ENCODE data around the gene TSEN2. TPM values are rescaled to one million over a fixed set of nuclear protein-coding genes. Genes with fewer than 3 reads are reported as not detected.

Gene TSEN2
- polyA plus RNA-seq, 2 of the 4 experiments (the other 2 are of a cell fraction) = 24.9 to 33.1 TPM

GRCh38 chr3:12556690-12557472, 72.6 kb downstream of the TSEN2 start, which contains the start of gene MKRN2 (continued):
- TF ChIP-seq E2F6 (IDR thresholded peaks at IDR 0.05; ENCODE audit: borderline replicate concordance, low read depth) = peak; percentile 55; the same call in 1 of the 2 replicates
- TF ChIP-seq, protein P1, sequence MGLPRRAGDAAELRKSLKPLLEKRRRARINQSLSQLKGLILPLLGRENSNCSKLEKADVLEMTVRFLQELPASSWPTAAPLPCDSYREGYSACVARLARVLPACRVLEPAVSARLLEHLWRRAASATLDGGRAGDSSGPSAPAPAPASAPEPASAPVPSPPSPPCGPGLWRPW (IDR thresholded peaks at IDR 0.05) = no peak
- TF ChIP-seq EHF (CRISPR knock-in tag; IDR thresholded peaks at IDR 0.05) = no peak
- no peak for TF ChIP-seq SREBF2 (IDR thresholded peaks at IDR 0.05)
- TF ChIP-seq HEYL (CRISPR knock-in tag; IDR thresholded peaks at IDR 0.05) = no peak
- TF ChIP-seq POLR2A (IDR thresholded peaks at IDR 0.05; ENCODE audit: low read length) = peak; percentile 98
- TF ChIP-seq JUNB (IDR thresholded peaks at IDR 0.05) = no peak
- TF ChIP-seq ATOH8 (CRISPR knock-in tag; IDR thresholded peaks at IDR 0.05; ENCODE audit: low read depth) = no peak
- TF ChIP-seq ZFP36 (IDR thresholded peaks at IDR 0.05; ENCODE audit: borderline replicate concordance, partially characterized antibody) = no peak
- TF ChIP-seq PHF8 (IDR thresholded peaks at IDR 0.05; ENCODE audit: borderline replicate concordance, low read depth) = peak; percentile 95
- TF ChIP-seq FOSL2 (IDR thresholded peaks at IDR 0.05) = no peak
- peak; percentile 44; the same call in 1 of the 2 replicates for TF ChIP-seq FOSL2 (CRISPR knock-in tag; IDR thresholded peaks at IDR 0.05)
- TF ChIP-seq NR3C1 (IDR thresholded peaks at IDR 0.05) = no peak
- TF ChIP-seq MYC (IDR thresholded peaks at IDR 0.05; ENCODE audit: borderline replicate concordance, low read length) = peak; percentile 87
- no peak for TF ChIP-seq FOSB (CRISPR knock-in tag; IDR thresholded peaks at IDR 0.05)
- TF ChIP-seq, protein P2, sequence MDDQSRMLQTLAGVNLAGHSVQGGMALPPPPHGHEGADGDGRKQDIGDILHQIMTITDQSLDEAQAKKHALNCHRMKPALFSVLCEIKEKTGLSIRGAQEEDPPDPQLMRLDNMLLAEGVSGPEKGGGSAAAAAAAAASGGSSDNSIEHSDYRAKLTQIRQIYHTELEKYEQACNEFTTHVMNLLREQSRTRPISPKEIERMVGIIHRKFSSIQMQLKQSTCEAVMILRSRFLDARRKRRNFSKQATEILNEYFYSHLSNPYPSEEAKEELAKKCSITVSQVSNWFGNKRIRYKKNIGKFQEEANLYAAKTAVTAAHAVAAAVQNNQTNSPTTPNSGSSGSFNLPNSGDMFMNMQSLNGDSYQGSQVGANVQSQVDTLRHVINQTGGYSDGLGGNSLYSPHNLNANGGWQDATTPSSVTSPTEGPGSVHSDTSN (IDR thresholded peaks at IDR 0.05) = peak; percentile 61; the same call in 1 of the 2 replicates
- TF ChIP-seq ESRRA (IDR thresholded peaks at IDR 0.05; ENCODE audit: borderline replicate concordance, low read length) = peak; percentile 65; the same call in 1 of the 2 replicates
- no peak for TF ChIP-seq RCOR1 (IDR thresholded peaks at IDR 0.05; ENCODE audit: low read depth, low read length)
- TF ChIP-seq RNF2 (IDR thresholded peaks at IDR 0.05; ENCODE audit: borderline replicate concordance, low read depth) = no peak
- no peak for TF ChIP-seq KDM1A (IDR thresholded peaks at IDR 0.05; ENCODE audit: low read depth)
- TF ChIP-seq JUN (IDR thresholded peaks at IDR 0.05) = peak; percentile 71 to 94
- TF ChIP-seq TP53 (CRISPR knock-in tag; IDR thresholded peaks at IDR 0.05) = no peak
- no peak for TF ChIP-seq CEBPB (IDR thresholded peaks at IDR 0.05)
- no peak for TF ChIP-seq HOXA7 (CRISPR knock-in tag; IDR thresholded peaks at IDR 0.05)
- TF ChIP-seq POLR2AphosphoS2 (conservative IDR thresholded peaks at IDR 0.05; ENCODE audit: low read length) = no peak
- TF ChIP-seq, protein P3, sequence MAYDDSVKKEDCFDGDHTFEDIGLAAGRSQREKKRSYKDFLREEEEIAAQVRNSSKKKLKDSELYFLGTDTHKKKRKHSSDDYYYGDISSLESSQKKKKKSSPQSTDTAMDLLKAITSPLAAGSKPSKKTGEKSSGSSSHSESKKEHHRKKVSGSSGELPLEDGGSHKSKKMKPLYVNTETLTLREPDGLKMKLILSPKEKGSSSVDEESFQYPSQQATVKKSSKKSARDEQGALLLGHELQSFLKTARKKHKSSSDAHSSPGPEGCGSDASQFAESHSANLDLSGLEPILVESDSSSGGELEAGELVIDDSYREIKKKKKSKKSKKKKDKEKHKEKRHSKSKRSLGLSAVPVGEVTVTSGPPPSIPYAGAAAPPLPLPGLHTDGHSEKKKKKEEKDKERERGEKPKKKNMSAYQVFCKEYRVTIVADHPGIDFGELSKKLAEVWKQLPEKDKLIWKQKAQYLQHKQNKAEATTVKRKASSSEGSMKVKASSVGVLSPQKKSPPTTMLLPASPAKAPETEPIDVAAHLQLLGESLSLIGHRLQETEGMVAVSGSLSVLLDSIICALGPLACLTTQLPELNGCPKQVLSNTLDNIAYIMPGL (CRISPR knock-in tag; IDR thresholded peaks at IDR 0.05; ENCODE audit: borderline replicate concordance) = no peak
- TF ChIP-seq KDM5A (IDR thresholded peaks at IDR 0.05) = peak; percentile 11; the same call in 1 of the 2 replicates
